ENCODE results near the gene MCM9. TPM values are rescaled to one million over a fixed set of nuclear protein-coding genes. Genes with fewer than 3 reads are reported as not detected.

Gene MCM9
- total RNA-seq, 1 experiment from 2014 or later = 14.4 TPM

- no TSS peak for BruUV-seq (replicated peaks)
- H3K9me3 Mint-ChIP-seq (ENCODE audit: unreplicated experiment) = no peaks in the 10 kb centered on the region
- no peak overlapping the region for H3K4me3 ChIP-seq (ENCODE audit: low read depth, low read length)
- POLR2A ChIA-PET = no interaction called here
- H3K36me3 Mint-ChIP-seq (ENCODE audit: insufficient read depth, unreplicated experiment) = peaks cover 33% of the 10 kb centered on the region
- DNase-seq = no peak
- H3K9me3 ChIP-seq = no peaks in the 10 kb centered on the region
- TF ChIP-seq CTCF (IDR thresholded peaks at IDR 0.05; ENCODE audit: insufficient read depth in 1 of 2, low read depth in 1 of 2, low read length in 1 of 2, severe bottlenecking in 1 of 2, unreplicated experiment in 1 of 2) = no peak
- H3K36me3 ChIP-seq (ENCODE audit: control insufficient read depth, insufficient read depth, low read length) = 0 out of 2 replicates have a peak, but pooled peaks cover 1% of the 10 kb centered on the region
- H3K4me1 Mint-ChIP-seq (ENCODE audit: low read depth, unreplicated experiment) = no peaks in the 10 kb centered on the region
- H3K27ac Mint-ChIP-seq (ENCODE audit: unreplicated experiment) = no peak overlapping the region
- intact Hi-C loops (cut with micrococcal nuclease; ENCODE audit: unreplicated experiment) = no loop called here
- CTCF ChIA-PET = no interaction called here
- H3K4me3 Mint-ChIP-seq (ENCODE audit: unreplicated experiment) = no peak overlapping the region
- H3K27me3 Mint-ChIP-seq (ENCODE audit: insufficient read depth, unreplicated experiment) = no peaks in the 10 kb centered on the region
- peaks cover 7% of the 10 kb centered on the region for H3K4me1 ChIP-seq
- no peaks in the 10 kb centered on the region for H3K27me3 ChIP-seq (replicated peaks; ENCODE audit: control insufficient read depth, insufficient read depth, low read length)
Measured at GRCh38 chr6:118918329-118918725, 16.6 kb downstream of the MCM9 start.

DNA sequence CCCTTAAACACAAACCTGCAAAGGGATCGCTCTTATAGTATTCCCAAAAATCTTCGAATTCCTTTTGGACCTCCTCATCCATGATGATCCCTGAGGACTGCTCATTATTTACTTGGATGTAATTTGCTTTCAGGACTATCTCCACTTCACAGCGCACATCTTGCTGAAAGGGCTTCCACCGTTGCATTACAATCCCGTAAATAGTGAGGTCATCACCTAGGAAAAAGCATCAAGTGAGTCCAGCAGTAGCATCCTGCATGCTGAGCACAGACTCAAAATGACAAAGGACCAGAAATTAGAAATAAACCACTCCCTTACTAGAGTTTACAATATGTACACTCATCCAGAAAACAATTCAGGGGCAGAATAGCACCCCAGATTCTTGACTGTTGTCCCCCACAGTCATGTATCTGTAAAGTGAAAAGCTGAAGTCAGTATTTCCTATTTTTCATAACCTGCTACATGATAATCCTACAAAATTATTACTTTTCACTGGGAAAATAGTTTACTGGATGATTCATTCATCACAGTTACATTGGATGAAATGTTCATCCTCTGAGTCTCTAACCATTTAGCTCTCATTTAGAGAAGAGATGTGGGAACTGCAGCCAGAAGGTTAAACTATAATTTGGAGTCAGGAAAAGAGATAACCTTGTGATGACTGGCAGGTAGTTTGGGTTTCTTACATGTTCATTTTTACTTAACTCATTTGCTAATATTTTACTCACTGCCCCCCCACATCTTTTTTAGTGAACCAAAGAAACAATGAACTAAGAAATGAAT lies 17.2 kb downstream of the MCM9 start:
- H3K27me3 Mint-ChIP-seq (ENCODE audit: insufficient read depth, unreplicated experiment) = no peaks in the 10 kb centered on the region
- Histone ChIP-seq H3K9me3 (no peaks in the 10 kb centered on the region), H3K36me3 (ENCODE audit: control insufficient read depth, insufficient read depth, low read length) (0 out of 2 replicates have a peak, but pooled peaks cover 1% of the 10 kb centered on the region), H3K4me3 (ENCODE audit: low read depth, low read length) (no peak overlapping the region), H3K4me1 (peaks cover 7% of the 10 kb centered on the region), H3K27me3 (replicated peaks; ENCODE audit: control insufficient read depth, insufficient read depth, low read length) (no peaks in the 10 kb centered on the region)
- POLR2A ChIA-PET = no interaction called here
- H3K4me1 Mint-ChIP-seq (ENCODE audit: low read depth, unreplicated experiment) = no peaks in the 10 kb centered on the region
- CTCF ChIA-PET = no interaction called here
- TF ChIP-seq CTCF (IDR thresholded peaks at IDR 0.05; ENCODE audit: insufficient read depth in 1 of 2, low read depth in 1 of 2, low read length in 1 of 2, severe bottlenecking in 1 of 2, unreplicated experiment in 1 of 2) = no peak
- peaks cover 32% of the 10 kb centered on the region for H3K36me3 Mint-ChIP-seq (ENCODE audit: insufficient read depth, unreplicated experiment)
- H3K4me3 Mint-ChIP-seq (ENCODE audit: unreplicated experiment) = no peak overlapping the region
- DNase-seq = no peak
- H3K27ac Mint-ChIP-seq (ENCODE audit: unreplicated experiment) = no peak overlapping the region
- intact Hi-C loops (cut with micrococcal nuclease; ENCODE audit: unreplicated experiment) = no loop called here
- H3K9me3 Mint-ChIP-seq (ENCODE audit: unreplicated experiment) = no peaks in the 10 kb centered on the region
- BruUV-seq (replicated peaks) = no TSS peak

GRCh38 chr6:118914598-118914997 lies 20.4 kb downstream of the MCM9 start:
- ChIA-PET POLR2A (no interaction called here), CTCF (no interaction called here)
- Mint-ChIP-seq H3K27ac (ENCODE audit: unreplicated experiment) (no peak overlapping the region), H3K9me3 (ENCODE audit: unreplicated experiment) (no peaks in the 10 kb centered on the region), H3K4me1 (ENCODE audit: low read depth, unreplicated experiment) (no peaks in the 10 kb centered on the region), H3K36me3 (ENCODE audit: insufficient read depth, unreplicated experiment) (peaks cover 44% of the 10 kb centered on the region), H3K4me3 (ENCODE audit: unreplicated experiment) (no peak overlapping the region), H3K27me3 (ENCODE audit: insufficient read depth, unreplicated experiment) (no peaks in the 10 kb centered on the region)
- Histone ChIP-seq H3K9me3 (no peaks in the 10 kb centered on the region), H3K4me1 (peaks cover 7% of the 10 kb centered on the region), H3K27me3 (replicated peaks; ENCODE audit: control insufficient read depth, insufficient read depth, low read length) (no peaks in the 10 kb centered on the region), H3K4me3 (ENCODE audit: low read depth, low read length) (no peak overlapping the region), H3K36me3 (ENCODE audit: control insufficient read depth, insufficient read depth, low read length) (no peaks in the 10 kb centered on the region)
- BruUV-seq (replicated peaks) = no TSS peak
- TF ChIP-seq CTCF (IDR thresholded peaks at IDR 0.05; ENCODE audit: insufficient read depth in 1 of 2, low read depth in 1 of 2, low read length in 1 of 2, severe bottlenecking in 1 of 2, unreplicated experiment in 1 of 2) = no peak
- intact Hi-C loops (cut with micrococcal nuclease; ENCODE audit: unreplicated experiment) = no loop called here
- no peak for DNase-seq
